Esophagus muscularis mucosa (tissue), 4 donors: Measurements from ENCODE around the gene UBN2. TPM values are rescaled to one million over a fixed set of nuclear protein-coding genes. Genes with fewer than 3 reads are reported as not detected.
A peak's percentile ranks its signal among the peaks of the same experiment; 100 is the strongest.
"Not testable (repeated sequence)": the region's sequence is repeated elsewhere in the genome, so short reads cannot be mapped to it uniquely, and the experiment has no call there.

ENCODE experiments used
- DNase-seq: peaks from one replicate; pipeline ENCODE4 v3.0.0-alpha.2; 2017; ENCODE audit errors: extremely low spot score
- H3K27ac ChIP-seq, 4 donors: fragments of 200-600 bp; sonication (generic); replicated peaks in 1 of 4; 1 replicate in 3 of 4; 2 replicates in 1 of 4; pipeline ENCODE4 v1.5.1; 2016 to 2019; ENCODE audit warnings: mild to moderate bottlenecking in 1 of 4
- H3K27me3 ChIP-seq, 4 donors: fragments of 200-600 bp; sonication (generic); one replicate each; pipeline versions ENCODE4 v1.5.1 to v1.6.0; 2016 to 2019
- H3K36me3 ChIP-seq, 4 donors: fragments of 200-600 bp; sonication (generic); one replicate each; pipeline ENCODE4 v1.5.1; 2016 to 2019
- H3K4me1 ChIP-seq, 4 donors: fragments of 200-600 bp; sonication (generic); one replicate each; pipeline ENCODE4 v1.5.1; 2016 to 2019
- H3K4me3 ChIP-seq, 4 donors: fragments of 200-600 bp; sonication (generic); 1 replicate in 2 of 4; 2 replicates in 2 of 4; pipeline ENCODE4 v1.5.1; 2016 to 2019; ENCODE audit warnings: mild to moderate bottlenecking in 4 of 4, moderate library complexity in 1 of 4
- H3K9me3 ChIP-seq, 4 donors: fragments of 200-600 bp; sonication (generic); 1 replicate in 3 of 4; 2 replicates in 1 of 4; pipeline ENCODE4 v1.5.1; 2016 to 2019
- EP300 ChIP-seq: sonication (generic); formaldehyde crosslinking; IDR thresholded peaks from one replicate; pipeline ENCODE4 v1.6.1; 2017; ENCODE audit warnings: antibody characterized with exemption
- POLR2A ChIP-seq: fragments of 450-650 bp; IDR thresholded peaks from one replicate; pipeline ENCODE4 v1.6.1; 2017; ENCODE audit warnings: antibody characterized with exemption, moderate library complexity, mild to moderate bottlenecking, low read depth
- POLR2AphosphoS5 ChIP-seq, 2 donors: sonication (generic); formaldehyde crosslinking; IDR thresholded peaks; one replicate each; pipeline ENCODE4 v1.6.1; 2017; ENCODE audit warnings: antibody characterized with exemption in 2 of 2
- WGBS: methylation state at CpG from one replicate; pipeline ENCODE4 v1.1.5; 2018; 5-methylcytosine and 5-hydroxymethylcytosine counted together
- intact Hi-C: fragments of 100-400 bp; cut with DNase I; formaldehyde crosslinking; loops from one replicate; pipeline ENCODE4 v1.15.1; 2023
- total RNA-seq, 4 donors: library from RNA; depleted of rRNA; stranded (reverse); fragments of >200 nt; gene quantifications; one replicate each; pipeline versions ENCODE4 v1.1.0 to v1.2.1, GENCODE V29; 2016
- TF ChIP-seq, protein P1 (sequence below), 3 experiments: fragments of 200-600 bp in 2 of 3; fragments of 450-650 bp in 1 of 3; sonication (generic) in 2 of 3; IDR thresholded peaks; one replicate each; pipeline ENCODE4 v1.5.1; 2017 to 2019; ENCODE audit warnings: antibody characterized with exemption in 3 of 3, mild to moderate bottlenecking in 2 of 3, moderate library complexity in 1 of 3

UBN2 gene
- total RNA-seq, 4 donors from 2014 or later: 8.9 to 15.0 (median 10.8) TPM

DNA sequence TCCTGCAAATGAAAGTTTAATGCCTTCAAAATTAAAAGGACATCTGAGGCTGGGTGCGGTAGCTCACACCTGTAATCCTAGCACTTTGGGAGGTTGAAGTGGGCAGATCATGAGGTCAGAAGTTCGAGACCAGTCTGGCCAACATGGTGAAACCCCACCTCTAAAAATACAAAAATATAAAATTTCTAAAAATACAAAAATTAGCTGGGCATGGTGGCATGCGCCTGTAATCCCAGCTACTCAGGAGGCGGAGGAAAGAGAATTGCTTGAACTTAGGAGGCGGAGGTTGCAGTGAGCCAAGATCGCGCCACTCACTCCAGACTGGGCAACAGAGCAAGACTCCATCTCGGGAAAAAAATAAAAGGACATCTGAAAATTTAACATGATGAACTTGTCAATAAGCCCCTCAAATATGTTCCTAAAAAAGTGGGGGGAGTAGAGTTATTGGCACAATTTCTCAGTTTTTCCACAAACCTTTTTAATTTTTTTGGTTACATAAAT, 4.0 kb upstream of the UBN2 start:
- not testable (repeated sequence) for H3K36me3 ChIP-seq, H3K27ac ChIP-seq, H3K27me3 ChIP-seq, DNase-seq, H3K4me1 ChIP-seq, H3K4me3 ChIP-seq, H3K9me3 ChIP-seq
- intact Hi-C loops: loop anchor here (10.0 kb wide), 1 partner anchor 92 kb away; a partner anchor contains a TSS
- WGBS: 97% methylated on average over 8 of the region's 8 CpGs

GRCh38 chr7:139230023-139230422, 1.0 kb upstream of the UBN2 start:
- Histone ChIP-seq H3K36me3 (no peaks in the 10 kb centered on the region), H3K4me1 (peaks cover 10 to 35% (median 30%) of the 10 kb centered on the region in 4 donors), H3K27me3 (no peaks in the 10 kb centered on the region), H3K9me3 (no peaks in the 10 kb centered on the region), H3K4me3 (peak overlapping the region in 3 of 4 donors; percentile 97 to 99 (median 98)), H3K27ac (peak overlapping the region in 2 of 4 donors; percentile 97)
- DNase-seq: no peak
- intact Hi-C loops: no loop called here
- 74% methylated on average over 8 of the region's 8 CpGs for WGBS
- TF ChIP-seq, protein P1, sequence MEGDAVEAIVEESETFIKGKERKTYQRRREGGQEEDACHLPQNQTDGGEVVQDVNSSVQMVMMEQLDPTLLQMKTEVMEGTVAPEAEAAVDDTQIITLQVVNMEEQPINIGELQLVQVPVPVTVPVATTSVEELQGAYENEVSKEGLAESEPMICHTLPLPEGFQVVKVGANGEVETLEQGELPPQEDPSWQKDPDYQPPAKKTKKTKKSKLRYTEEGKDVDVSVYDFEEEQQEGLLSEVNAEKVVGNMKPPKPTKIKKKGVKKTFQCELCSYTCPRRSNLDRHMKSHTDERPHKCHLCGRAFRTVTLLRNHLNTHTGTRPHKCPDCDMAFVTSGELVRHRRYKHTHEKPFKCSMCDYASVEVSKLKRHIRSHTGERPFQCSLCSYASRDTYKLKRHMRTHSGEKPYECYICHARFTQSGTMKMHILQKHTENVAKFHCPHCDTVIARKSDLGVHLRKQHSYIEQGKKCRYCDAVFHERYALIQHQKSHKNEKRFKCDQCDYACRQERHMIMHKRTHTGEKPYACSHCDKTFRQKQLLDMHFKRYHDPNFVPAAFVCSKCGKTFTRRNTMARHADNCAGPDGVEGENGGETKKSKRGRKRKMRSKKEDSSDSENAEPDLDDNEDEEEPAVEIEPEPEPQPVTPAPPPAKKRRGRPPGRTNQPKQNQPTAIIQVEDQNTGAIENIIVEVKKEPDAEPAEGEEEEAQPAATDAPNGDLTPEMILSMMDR (IDR thresholded peaks at IDR 0.05): no peak
- no peak for TF ChIP-seq EP300

- TF ChIP-seq POLR2AphosphoS5 (IDR thresholded peaks at IDR 0.05) (no peak), POLR2A (no peak), EP300 (no peak)
- TF ChIP-seq, protein P1 (IDR thresholded peaks at IDR 0.05): no peak
- Histone ChIP-seq H3K9me3 (no peaks in the 10 kb centered on the region), H3K4me1 (peaks cover 10 to 39% (median 32%) of the 10 kb centered on the region in 4 donors), H3K27me3 (no peaks in the 10 kb centered on the region), H3K27ac (peak overlapping the region; percentile 93 to 98 (median 97)), H3K36me3 (no peaks in the 10 kb centered on the region), H3K4me3 (peak overlapping the region; percentile 96 to 99 (median 98))
- intact Hi-C loops: no loop called here
- DNase-seq: no peak
- WGBS: 2% methylated on average over 12 of the region's 12 CpGs
Measured at GRCh38 chr7:139230484-139230773, 608 bp upstream of the UBN2 start.

- DNase-seq: no peak
Measured at GRCh38 chr7:139231513-139232376, 708 bp downstream of the UBN2 start.

DNA sequence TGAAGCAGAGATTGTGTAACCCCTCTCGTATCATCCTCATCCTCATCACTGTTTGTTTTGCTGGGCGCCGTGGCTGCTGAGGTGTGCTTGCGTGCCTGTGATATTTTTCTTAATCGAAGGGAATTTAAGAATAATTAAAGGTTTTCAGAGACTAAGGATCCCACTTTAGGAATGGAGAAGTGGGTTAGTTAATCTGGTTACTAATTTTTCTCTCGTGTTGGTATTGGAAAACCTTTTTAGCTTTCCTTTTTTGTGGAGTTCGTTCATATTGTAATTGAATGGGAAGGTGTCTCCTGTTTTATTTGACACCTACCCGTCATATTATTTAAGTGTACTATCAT, 1.3 kb downstream of the UBN2 start:
- H3K27ac ChIP-seq: peak overlapping the region; percentile 93 to 98 (median 97)
- intact Hi-C loops: no loop called here

More at GRCh38 chr7:139231513-139232376, 708 bp downstream of the UBN2 start:
- H3K9me3 ChIP-seq: no peaks in the 10 kb centered on the region
- intact Hi-C loops: no loop called here
- no peaks in the 10 kb centered on the region for H3K36me3 ChIP-seq
- H3K27me3 ChIP-seq: no peaks in the 10 kb centered on the region
- 1% methylated on average over 21 of the region's 101 CpGs for WGBS
- H3K4me3 ChIP-seq: peak overlapping the region; percentile 96 to 99 (median 98)
- peaks cover 10 to 40% (median 36%) of the 10 kb centered on the region in 4 donors for H3K4me1 ChIP-seq
- H3K27ac ChIP-seq: peak overlapping the region; percentile 93 to 98 (median 97)
- TF ChIP-seq POLR2A: no peak
- no peak for TF ChIP-seq EP300
- no peak for TF ChIP-seq POLR2AphosphoS5 (IDR thresholded peaks at IDR 0.05)
- TF ChIP-seq, protein P1 (IDR thresholded peaks at IDR 0.05): no peak

More for the DNA sequence above, 1.3 kb downstream of the UBN2 start:
- peak overlapping the region; percentile 96 to 99 (median 98) for H3K4me3 ChIP-seq
- H3K9me3 ChIP-seq: no peaks in the 10 kb centered on the region
- TF ChIP-seq, protein P1 (IDR thresholded peaks at IDR 0.05): no peak
- TF ChIP-seq POLR2AphosphoS5 (IDR thresholded peaks at IDR 0.05) (no peak), POLR2A (no peak), EP300 (no peak)
- peaks cover 10 to 40% (median 36%) of the 10 kb centered on the region in 4 donors for H3K4me1 ChIP-seq
- 2% methylated on average over 8 of the region's 8 CpGs for WGBS
- no peak for DNase-seq
- no peaks in the 10 kb centered on the region for H3K27me3 ChIP-seq
- H3K36me3 ChIP-seq: peaks cover under 1 to 5% (median 4%) of the 10 kb centered on the region in 4 donors
